ENCODE measurements around the gene IL4. TPM values are rescaled to one million over a fixed set of nuclear protein-coding genes. Genes with fewer than 3 reads are reported as not detected.

The IL4 gene
- total RNA-seq, 1 experiment from 2014 or later: not detected

DNA sequence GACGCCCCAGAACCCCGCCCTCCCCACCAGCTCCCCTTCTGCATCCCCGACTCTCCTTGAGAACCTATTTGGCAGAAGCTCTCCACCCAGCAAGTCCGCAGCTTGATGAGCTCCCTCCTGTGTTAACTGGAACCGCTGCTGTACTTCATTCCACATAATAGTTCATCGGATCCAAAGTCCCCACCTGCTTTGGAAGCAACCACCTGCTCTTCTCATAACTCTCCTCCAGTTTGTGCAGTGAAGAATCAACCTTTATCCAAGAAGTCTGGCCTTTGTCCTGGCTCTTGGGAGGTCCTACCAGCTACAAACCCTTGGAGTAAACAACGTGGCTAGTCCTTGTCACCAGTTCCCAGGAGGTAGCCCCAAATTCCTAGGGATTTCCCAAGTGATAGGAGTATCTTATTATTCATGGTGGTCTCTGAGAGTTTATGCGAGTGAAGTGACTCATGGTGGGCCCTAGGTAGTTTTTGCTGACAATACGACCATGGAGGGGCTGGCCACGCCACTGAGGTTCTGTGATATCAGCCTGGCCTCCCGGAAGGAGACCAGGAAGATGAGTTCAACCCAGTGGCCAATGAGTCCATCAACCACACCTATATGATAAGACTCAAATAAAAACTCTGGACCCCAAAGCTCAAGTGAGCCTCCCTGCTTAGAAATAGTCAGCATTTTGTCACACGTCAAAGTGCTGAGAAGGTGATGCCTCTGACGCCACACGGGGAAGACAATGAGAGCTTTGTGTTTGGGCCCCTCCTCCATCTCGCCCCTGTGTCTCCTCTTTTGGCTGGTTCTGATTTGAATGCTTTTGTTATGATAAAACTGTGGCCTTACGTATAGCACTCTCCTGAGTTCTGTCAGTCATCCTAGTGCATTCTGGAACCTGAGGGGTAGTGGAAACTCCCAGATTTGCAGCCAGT is 3.6 kb upstream of the IL4 start:
- DNase-seq (ENCODE audit: extremely low read depth, low read depth): no peak

DNA sequence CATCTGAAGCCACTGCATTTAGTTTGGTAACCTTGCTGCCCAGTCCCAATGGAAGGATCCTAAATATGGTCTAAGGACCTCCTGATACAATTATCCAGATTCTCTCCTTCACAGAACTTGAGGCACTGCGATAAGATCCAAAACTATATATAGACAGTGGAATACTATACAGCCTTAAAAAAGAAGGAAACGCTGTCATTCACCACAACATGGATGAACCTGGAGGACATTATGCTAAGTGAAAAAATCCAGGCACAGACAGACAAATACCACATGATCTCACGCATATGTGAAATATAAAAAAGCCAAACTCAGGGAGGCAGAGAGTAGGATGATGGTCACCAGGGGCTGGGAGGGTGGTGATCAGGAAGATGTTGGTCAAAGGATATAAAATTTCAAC is 2.8 kb upstream of the IL4 start:
- no peak for DNase-seq (ENCODE audit: extremely low read depth, low read depth)

DNA sequence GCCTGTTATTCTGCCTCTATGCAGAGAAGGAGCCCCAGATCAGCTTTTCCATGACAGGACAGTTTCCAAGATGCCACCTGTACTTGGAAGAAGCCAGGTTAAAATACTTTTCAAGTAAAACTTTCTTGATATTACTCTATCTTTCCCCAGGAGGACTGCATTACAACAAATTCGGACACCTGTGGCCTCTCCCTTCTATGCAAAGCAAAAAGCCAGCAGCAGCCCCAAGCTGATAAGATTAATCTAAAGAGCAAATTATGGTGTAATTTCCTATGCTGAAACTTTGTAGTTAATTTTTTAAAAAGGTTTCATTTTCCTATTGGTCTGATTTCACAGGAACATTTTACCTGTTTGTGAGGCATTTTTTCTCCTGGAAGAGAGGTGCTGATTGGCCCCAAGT is 301 bp upstream of the IL4 start:
- DNase-seq (ENCODE audit: extremely low read depth, low read depth): no peak

DNA sequence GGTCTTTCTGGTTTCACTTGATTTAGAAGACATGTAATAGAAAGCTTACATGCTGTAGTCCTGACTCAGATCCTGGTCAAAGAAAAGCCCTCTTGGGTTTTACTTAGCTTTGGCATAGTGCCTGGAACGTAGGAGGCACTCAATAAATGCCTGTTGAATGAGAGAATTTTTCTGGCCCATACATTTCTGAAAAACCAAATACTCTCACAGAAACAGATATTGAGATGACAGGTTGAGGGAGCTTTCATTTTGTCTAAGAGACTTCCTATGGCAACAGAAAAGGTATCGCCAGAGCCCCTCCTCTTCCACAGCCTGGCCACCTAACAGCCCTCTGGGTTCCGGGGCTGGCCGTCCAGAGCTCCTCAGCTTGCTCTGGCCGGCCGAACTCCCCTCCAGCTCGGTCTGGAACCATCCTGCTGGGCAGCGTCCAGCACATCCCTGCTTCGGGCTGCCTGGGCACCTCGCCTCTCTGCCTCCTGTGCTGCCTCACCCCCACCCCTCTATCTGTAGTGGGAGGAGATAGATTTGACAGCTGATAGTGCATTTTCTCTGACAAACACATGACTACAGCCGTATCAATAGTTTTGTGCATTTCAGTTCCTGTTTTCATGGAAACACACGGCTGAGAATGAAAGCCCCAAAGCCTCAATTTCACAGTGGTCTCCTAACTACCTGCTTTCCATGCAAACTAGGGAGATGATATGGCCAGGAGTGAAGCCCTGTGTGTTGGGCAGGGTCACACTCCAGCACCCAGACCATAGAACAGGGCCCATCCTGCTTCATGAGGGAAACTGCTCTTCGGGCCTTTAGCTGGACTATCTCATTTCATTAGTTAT is 1.1 kb downstream of the IL4 start:
- DNase-seq (ENCODE audit: extremely low read depth, low read depth): no peak

DNA sequence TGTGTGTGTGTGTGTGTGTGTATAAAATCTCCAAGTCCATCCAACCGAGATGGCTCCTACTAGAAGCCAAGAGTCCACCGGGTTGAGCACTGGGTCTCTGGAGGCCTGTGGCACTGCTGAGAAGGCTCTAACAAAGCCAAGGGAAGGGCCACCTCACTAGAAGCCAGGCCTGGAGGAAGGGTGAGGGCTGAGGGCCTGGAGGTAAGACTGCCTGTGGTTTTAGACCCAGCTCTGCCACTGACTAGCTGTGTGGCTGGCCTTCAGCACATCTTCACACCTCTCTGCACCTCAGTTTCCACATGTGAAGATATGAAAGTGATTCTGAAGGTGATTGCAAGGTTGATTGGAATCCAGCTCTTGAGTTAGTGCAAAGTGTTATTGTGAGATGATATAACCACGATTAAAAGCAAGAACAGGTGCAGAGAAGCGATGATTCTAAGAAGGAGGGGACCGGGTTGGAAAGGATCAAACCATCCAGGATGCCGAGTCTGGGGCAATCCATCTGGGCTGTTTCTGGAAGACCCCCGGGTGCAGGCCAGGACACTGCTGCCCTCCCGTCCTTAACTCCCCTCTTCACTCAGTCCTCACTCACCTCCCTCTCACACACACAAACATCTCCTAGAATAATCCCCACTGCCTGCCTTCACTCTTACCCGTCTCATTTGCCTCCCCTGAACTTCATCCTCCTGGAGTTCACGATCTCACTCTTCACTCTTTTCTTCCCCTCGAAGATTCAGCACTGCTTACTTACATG is 2.3 kb downstream of the IL4 start:
- no peak for DNase-seq (ENCODE audit: extremely low read depth, low read depth)

DNA sequence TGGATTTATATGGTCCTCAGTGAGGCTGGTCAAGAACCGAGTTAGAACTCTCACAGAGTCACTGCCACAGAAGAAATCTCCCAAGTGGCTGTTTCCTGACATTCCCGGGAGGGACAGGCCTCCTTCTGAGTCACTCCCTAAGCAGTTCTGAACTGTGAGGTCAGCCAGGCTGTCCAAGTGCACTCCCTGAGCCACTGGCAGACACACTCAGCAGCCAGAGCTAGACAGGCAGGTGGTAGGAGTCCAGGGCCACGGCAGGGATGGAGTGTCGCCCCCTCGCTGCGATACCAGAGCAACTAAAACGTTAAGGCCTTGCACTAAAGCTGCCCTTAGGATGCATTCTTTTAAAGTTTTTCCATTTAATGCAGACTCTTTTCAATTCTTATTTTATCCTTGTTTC is 3.4 kb downstream of the IL4 start:
- DNase-seq (ENCODE audit: extremely low read depth, low read depth): peak; percentile 53

DNA sequence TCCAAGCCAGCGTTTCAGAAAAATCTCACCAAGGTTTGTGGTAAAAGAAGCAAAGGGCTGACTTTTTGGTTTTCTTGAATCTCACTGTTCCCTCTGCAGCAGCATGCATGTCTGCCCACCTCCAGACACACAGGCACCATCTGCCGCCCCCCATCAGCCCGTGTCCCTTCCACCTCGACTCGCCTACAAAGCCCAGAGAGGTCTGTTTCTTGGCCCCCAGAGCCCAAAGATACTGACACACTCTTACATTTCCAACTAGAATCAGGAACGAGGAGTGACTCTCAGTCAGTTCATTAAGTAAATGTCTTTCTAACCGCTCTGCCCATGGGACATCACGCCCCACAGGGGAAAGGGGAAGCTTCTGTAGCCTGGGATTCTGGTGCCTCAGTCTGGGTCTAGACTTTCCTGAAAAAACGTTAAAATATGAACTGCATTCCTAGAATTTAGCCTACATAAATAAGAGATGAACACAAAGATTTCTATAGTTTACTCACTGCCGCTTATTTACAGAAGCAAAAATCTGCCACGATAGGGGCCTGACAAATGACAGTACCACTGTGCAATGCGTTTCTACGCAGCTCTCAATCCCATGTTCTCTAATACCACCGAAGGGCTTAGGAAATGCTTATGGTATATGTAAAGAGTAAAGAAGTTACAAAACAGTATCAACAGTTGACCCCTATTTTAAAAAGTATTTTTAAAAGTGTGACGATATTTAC is 4.1 kb downstream of the IL4 start:
- no peak for DNase-seq (ENCODE audit: extremely low read depth, low read depth)

DNA sequence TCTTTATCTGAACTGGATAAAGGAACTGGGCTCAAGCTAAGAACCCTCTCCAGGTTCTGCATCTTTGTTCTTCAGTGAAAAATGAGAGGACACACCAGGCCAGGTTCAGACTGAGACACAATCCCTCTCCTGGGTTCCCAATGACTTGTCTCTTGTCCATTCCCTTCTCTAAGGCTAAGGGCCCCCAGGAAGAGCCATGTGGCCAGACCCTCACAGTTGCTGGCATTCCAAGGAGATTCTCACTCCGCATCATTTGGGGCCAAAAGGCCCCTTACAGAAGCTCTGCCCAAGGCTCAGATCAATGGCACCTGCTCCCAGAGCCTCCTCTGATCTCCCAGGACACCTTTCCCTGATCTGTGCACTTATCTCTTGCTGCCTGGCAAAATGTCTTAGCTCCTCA is 4.9 kb downstream of the IL4 start:
- no peak for DNase-seq (ENCODE audit: extremely low read depth, low read depth)

DNA sequence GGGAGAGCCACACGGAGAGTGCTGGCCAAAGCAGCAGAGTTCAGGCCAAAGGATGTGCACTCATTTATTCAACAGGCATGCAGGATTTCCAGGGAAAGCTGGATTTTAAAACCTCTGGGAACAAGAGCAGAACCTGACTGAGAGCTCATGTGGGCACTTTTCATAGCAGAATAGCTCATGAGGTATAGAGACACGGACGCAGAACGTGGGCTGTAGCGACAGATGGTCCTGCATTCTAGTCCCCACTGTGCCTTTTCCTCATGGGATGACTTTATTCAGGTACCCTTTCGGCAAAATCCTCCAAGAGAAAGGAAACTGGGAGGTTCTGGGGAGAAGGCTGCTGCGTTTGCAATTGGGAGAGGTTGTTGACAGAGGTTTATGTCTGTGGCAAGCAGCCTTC is 5.4 kb downstream of the IL4 start:
- DNase-seq (ENCODE audit: extremely low read depth, low read depth): no peak

DNA sequence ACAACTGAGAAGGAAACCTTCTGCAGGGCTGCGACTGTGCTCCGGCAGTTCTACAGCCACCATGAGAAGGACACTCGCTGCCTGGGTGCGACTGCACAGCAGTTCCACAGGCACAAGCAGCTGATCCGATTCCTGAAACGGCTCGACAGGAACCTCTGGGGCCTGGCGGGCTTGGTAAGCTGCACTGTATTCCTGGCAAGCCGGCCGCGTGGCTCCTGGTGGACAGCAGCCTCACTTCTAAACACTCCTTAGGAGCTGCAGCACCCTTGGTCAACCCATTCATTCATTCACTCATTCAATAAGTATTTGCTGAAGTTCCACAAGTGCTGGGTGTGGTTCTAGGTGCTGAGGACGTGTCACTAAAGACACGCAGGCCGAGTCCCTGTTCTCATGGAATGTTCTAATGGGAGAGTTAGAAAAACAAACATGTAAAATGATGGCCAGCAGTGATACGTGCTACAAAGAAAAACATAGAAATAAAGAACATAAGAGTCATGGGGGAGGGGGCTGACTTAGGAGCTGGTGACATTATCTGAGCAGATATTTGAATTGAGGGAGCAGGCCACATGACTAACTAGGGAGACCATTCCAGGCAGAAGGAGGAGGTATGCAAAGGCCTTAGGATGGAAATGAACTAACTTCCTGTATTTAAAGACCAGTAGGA is 6.1 kb downstream of the IL4 start:
- no peak for DNase-seq (ENCODE audit: extremely low read depth, low read depth)

DNA sequence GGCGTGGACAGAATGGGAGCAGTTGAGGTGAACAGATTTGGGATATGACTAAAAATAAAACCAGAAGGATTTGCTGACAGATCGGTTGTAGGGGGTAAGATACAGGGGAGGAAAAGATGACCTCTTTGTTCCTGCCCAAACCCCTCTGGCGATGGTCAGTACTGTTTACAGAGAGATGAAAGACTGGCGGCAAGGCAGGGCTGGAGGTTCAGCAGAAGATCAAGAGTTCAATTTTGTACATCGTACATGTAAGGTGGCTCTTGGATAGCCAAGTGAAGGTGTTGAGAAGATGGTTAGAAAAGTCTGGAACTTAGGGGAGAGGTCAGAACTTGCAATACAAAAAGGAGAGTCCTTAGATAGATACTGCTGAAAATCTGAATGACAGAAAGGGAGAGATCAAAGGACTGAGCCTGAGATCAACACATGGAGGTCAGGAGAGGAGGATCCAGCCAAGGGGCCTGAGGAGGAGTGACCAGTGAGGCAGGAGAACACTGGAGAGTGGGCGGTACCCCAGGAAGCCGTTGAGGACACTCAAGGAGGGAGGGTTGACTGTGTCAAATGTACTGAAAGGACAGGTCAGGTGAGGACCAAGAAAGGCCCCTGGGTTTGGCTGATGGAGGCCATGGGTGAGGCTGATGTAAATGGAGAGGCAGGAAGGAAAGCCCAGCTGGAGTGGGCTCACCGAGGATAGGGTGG is 7.1 kb downstream of the IL4 start:
- no peak for DNase-seq (ENCODE audit: extremely low read depth, low read depth)

DNA sequence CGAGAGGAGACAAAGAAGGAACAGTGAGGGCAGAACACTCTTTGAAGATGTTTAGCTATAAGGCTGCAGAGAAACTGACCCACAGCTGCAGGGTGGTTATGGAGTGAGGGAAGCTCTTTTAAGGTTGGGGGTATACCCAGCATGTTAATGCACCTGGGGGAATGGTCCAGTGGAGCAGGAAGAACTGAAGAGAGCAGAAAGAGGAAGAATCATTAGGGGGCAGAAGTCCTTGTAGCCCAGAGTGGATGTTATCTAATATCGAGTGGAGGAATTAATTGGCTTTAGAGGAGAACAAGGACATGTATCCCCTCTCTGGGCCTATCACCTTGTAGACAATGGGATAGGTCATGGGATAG is 7.7 kb downstream of the IL4 start:
- DNase-seq (ENCODE audit: extremely low read depth, low read depth): no peak

DNA sequence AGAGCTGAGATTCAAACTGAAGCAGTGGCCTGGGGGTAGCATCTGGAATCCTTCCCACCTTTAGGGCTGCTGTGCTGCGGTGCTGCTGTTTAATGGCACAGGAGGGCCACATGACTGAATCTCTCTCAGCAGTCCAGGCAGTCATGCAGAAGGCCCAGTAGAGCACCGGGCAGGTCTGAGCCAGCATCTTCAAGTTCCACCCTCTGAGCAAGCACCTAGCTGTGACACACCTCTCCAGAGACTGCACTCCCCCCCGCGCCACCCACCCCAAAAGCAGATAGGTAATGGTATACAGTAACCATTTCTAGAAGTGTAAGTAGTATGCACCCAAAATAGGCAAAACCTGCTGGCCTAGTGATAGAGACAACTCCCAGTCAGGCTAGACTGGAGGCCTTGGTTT is 8.2 kb downstream of the IL4 start:
- DNase-seq (ENCODE audit: extremely low read depth, low read depth): no peak

DNA sequence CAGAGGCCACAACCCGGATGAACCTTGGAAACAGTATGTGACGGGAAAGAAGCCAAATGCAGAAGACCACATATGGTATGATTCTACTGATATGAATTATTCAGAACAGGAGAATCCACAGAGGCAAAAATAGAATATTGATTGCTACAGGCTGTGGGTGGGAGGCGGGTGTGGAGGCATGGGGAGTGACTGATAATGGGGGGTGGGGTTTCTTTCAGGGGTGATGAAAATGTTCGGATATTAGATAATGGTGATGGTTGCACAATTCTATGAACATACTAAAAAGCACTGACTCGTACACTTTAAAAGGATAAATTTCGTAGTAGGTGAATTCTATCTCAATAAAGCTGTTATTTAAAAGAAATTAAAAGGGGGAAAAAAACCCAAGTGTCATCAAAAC is 10.7 kb downstream of the IL4 start:
- no peak for DNase-seq (ENCODE audit: extremely low read depth, low read depth)

DNA sequence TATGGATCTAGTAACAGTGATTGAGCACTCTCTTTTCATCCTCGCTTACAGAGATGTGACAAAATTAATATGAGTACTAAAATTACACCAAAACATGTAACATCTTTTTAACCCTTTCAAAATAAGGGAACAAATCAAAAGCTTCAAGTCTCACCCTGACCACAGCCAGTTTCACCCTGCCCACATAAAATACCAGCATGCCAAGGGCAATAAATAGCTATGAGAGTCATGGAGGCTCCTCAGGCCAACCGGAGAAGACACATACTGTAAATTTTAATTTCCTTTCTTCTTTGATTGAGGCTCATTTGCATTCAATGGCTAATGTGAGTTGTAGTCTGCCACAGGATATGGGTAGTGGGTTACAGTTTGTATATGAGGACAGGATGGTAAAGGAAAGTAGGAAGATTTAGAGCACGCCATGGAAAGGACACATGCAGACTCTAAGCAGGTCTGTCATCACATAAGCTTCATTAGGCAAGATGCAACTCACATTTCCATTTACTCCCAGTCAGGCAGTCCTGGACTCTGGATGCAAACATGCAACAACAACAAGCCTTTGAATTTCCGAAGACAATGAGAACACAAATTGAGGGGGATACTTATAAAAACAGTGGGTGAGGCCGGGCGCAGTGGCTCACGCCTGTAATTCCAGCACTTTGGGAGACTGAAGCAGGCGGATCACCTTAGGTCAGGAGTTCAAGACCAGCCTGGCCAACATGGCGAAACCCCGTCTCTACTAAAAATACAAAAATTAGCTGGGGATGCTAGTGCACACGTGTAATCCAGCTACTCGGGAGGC is 11.3 kb downstream of the IL4 start:
- no peak for DNase-seq (ENCODE audit: extremely low read depth, low read depth)

DNA sequence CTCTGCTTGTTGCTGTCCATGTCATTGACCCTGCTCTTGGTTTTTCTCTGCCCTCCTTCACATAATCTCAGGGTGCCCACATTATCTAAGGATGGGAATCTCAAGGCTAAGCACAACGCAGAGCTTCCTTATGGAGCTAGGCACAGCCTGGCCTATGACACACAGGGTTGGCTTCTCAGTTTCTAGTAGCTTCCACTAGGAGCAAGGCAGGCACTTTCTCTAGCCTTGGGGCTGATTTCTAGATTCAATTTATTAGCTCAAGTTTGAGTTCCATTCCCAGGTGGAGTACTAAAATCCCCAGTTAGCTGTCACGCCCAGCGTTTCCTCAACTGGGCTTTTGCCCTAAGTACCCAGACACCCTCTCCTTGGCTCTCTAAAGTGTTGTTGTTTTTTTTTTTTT is 12.4 kb downstream of the IL4 start:
- no peak for DNase-seq (ENCODE audit: extremely low read depth, low read depth)

DNA sequence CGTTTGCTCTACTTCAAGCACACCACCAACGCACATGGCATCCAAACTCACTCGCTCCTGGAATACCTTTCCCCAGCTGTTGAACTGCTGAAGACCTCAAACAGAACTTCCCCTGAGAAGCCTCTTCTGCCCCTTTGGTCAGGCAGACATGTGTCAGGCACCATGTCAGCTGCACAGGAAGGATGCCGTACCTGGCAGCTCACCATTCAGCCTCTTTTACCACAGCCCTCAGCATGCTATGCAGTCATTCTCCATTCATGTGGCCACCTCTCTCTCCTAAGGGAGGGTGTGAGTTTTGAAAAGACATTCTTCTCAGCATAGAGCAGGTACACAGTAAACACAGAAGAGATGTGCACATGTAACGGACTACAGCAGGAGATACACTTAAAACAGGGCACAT is 14.2 kb downstream of the IL4 start:
- no peak for DNase-seq (ENCODE audit: extremely low read depth, low read depth)

DNA sequence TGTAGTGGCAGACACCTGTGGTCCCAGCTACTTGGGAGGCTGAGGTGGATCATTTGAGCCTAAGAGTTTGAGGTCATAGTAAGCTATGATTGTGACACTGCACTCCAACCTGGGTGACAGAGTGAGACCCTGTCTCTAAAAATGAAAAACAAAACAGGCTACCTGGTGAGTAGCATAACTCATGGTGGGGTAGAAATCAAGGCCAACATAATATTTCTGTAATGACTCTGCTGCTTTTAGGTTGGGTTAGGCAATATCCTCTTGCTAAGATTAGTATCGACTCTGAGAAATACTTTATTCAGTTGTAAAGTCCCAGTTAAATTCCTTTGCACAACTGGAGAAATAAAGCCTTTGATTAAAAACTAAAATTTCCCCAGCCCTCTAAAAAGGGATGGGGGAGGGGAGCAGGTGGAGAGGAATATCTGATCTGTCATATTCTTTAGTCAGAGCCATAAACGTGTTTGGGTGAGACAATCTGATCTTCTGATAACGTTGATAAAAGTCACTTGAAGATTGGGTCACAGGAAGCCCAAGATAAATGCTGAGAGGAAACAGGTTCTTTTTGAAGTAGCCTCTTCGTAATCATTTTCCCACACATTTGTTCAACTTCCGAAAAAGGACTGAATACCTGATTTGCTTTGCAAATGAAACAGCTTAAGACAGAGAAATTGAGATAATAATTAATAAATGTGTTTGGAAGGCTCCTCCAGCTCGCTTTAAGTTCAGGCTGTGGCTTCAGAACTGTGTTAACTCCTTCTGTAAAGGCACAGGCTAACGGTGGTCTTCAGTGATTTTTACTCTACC is 14.9 kb downstream of the IL4 start:
- no peak for DNase-seq (ENCODE audit: extremely low read depth, low read depth)

All from NCI-H460 (cell line).